Mesenchymal stem cell (in vitro differentiated cells and primary cell): ENCODE measurements around the gene INPP5F.

Source experiments
- DNase-seq: peaks from one replicate; pipeline ENCODE4 v3.0.0-alpha.2; 2013
- H2AFZ ChIP-seq: one replicate; pipeline ENCODE4 v1.6.1; 2013; ENCODE audit warnings: low read depth, mild to moderate bottlenecking, control low read depth, inconsistent platforms, low read length, moderate library complexity
- H2AK5ac ChIP-seq: 2 replicates; pipeline ENCODE4 v1.6.1; 2013; ENCODE audit warnings: low read length, moderate library complexity, mild to moderate bottlenecking, inconsistent platforms; ENCODE audit not compliant: severe bottlenecking
- H2BK120ac ChIP-seq: one replicate; pipeline ENCODE4 v1.6.1; 2013; ENCODE audit warnings: low read depth, mild to moderate bottlenecking, inconsistent platforms, low read length, moderate library complexity
- H2BK12ac ChIP-seq, 2 experiments: one replicate each; pipeline ENCODE4 v1.6.1; 2013; ENCODE audit warnings: inconsistent platforms in 2 of 2, low read length in 2 of 2, mild to moderate bottlenecking in 2 of 2, moderate library complexity in 2 of 2, control low read depth in 1 of 2
- H2BK15ac ChIP-seq: one replicate; pipeline ENCODE4 v1.6.1; 2013; ENCODE audit warnings: mild to moderate bottlenecking, low read depth, inconsistent platforms; ENCODE audit not compliant: poor library complexity, severe bottlenecking
- H2BK5ac ChIP-seq: 2 replicates; pipeline ENCODE4 v1.6.1; 2013; ENCODE audit warnings: low read depth, mild to moderate bottlenecking, low read length, control low read depth, inconsistent platforms; ENCODE audit not compliant: poor library complexity, severe bottlenecking
- H3K14ac ChIP-seq, 2 experiments: one replicate each; pipeline ENCODE4 v1.6.1; 2013; ENCODE audit warnings: inconsistent platforms in 2 of 2, low read length in 2 of 2, control low read depth in 1 of 2, mild to moderate bottlenecking in 1 of 2, moderate library complexity in 1 of 2
- H3K18ac ChIP-seq, 2 experiments: one replicate each; pipeline ENCODE4 v1.6.1; 2013; ENCODE audit warnings: inconsistent platforms in 2 of 2, low read length in 2 of 2, control low read depth in 1 of 2, low read depth in 1 of 2, mild to moderate bottlenecking in 1 of 2
- H3K23ac ChIP-seq, 2 experiments: one replicate each; pipeline ENCODE4 v1.6.1; 2013; ENCODE audit warnings: inconsistent platforms in 2 of 2, low read length in 2 of 2, mild to moderate bottlenecking in 2 of 2, moderate library complexity in 2 of 2, control low read depth in 1 of 2
- H3K27ac ChIP-seq: 2 replicates; pipeline ENCODE4 v1.5.1; 2013; ENCODE audit warnings: mild to moderate bottlenecking, moderate library complexity, low read length, control low read depth, inconsistent platforms; ENCODE audit not compliant: poor library complexity, severe bottlenecking
- H3K27me3 ChIP-seq, 2 experiments: 2 replicates each; pipeline versions ENCODE4 v1.6.1 to v1.7.0; 2013; ENCODE audit warnings: low read length in 2 of 2, mild to moderate bottlenecking in 2 of 2, moderate library complexity in 2 of 2, control low read depth in 1 of 2, inconsistent platforms in 1 of 2; ENCODE audit not compliant: control insufficient read depth in 1 of 2, insufficient read depth in 1 of 2
- H3K36me3 ChIP-seq, 2 experiments: 2 replicates each; pipeline versions ENCODE4 v1.6.1 to v1.7.0; 2013; ENCODE audit warnings: low read length in 2 of 2, control low read depth in 1 of 2, inconsistent platforms in 1 of 2, low read depth in 1 of 2, mild to moderate bottlenecking in 1 of 2; ENCODE audit not compliant: insufficient read depth in 2 of 2, control insufficient read depth in 1 of 2
- H3K4ac ChIP-seq, 2 experiments: one replicate each; pipeline ENCODE4 v1.6.1; 2013; ENCODE audit warnings: inconsistent platforms in 2 of 2, low read length in 2 of 2, mild to moderate bottlenecking in 2 of 2, moderate library complexity in 2 of 2, control low read depth in 1 of 2, low read depth in 1 of 2
- H3K4me1 ChIP-seq: 2 replicates; pipeline ENCODE4 v1.6.1; 2013; ENCODE audit warnings: low read depth, low read length, control low read depth; ENCODE audit not compliant: control insufficient read depth, insufficient read depth
- H3K4me2 ChIP-seq: 2 replicates; pipeline ENCODE4 v1.6.1; 2013; ENCODE audit warnings: low read length, mild to moderate bottlenecking, inconsistent platforms; ENCODE audit not compliant: poor library complexity, severe bottlenecking
- H3K4me3 ChIP-seq, 2 experiments: 2 replicates each; pipeline versions ENCODE4 v1.5.1 to v1.7.0; 2013; ENCODE audit warnings: low read length in 2 of 2, mild to moderate bottlenecking in 2 of 2, control low read depth in 1 of 2, low read depth in 1 of 2; ENCODE audit not compliant: insufficient read depth in 1 of 2
- H3K79me1 ChIP-seq: replicated peaks from 2 replicates; pipeline ENCODE4 v1.6.1; 2013; ENCODE audit warnings: mild to moderate bottlenecking, control low read depth, low read length, inconsistent platforms; ENCODE audit not compliant: poor library complexity, severe bottlenecking
- H3K9ac ChIP-seq: 2 replicates; pipeline ENCODE4 v1.7.0; 2013; ENCODE audit warnings: mild to moderate bottlenecking, low read length, moderate library complexity
- H3K9me3 ChIP-seq: 2 replicates; pipeline ENCODE4 v1.7.0; 2013; ENCODE audit warnings: mild to moderate bottlenecking, low read length; ENCODE audit not compliant: control insufficient read depth
- H4K8ac ChIP-seq: one replicate; pipeline ENCODE4 v1.6.1; 2013; ENCODE audit warnings: inconsistent platforms, mild to moderate bottlenecking, low read length, moderate library complexity
- H4K91ac ChIP-seq: one replicate; pipeline ENCODE4 v1.6.1; 2013; ENCODE audit warnings: mild to moderate bottlenecking, low read length, inconsistent platforms
- WGBS: methylation state at CpG from one replicate; pipeline ENCODE4 v1.1.7; 2013; ENCODE audit warnings: mixed read lengths; 5-methylcytosine and 5-hydroxymethylcytosine counted together

The INPP5F gene

GRCh38 chr10:119830851-119831250 lies 105.0 kb downstream of the INPP5F start:
- peaks cover 6% of the 10 kb centered on the region for H3K4me1 ChIP-seq
- H3K14ac ChIP-seq = no peak overlapping the region
- H3K4me2 ChIP-seq = no peak overlapping the region
- no peak overlapping the region for H2AK5ac ChIP-seq
- no peak overlapping the region for H2BK15ac ChIP-seq
- H3K4me3 ChIP-seq = no peak overlapping the region
- H2BK12ac ChIP-seq = no peak overlapping the region
- H3K18ac ChIP-seq = no peak overlapping the region
- no peak overlapping the region for H3K9ac ChIP-seq
- DNase-seq = no peak
- H3K23ac ChIP-seq = no peak overlapping the region
- no peak overlapping the region for H2AFZ ChIP-seq
- H3K36me3 ChIP-seq = peaks cover 21 to 96% of the 10 kb centered on the region in 2 experiments
- H2BK120ac ChIP-seq = no peak overlapping the region
- H3K79me1 ChIP-seq = peaks cover 6% of the 10 kb centered on the region
- H4K91ac ChIP-seq = no peak overlapping the region
- H3K27me3 ChIP-seq = no peaks in the 10 kb centered on the region
- H3K9me3 ChIP-seq = no peaks in the 10 kb centered on the region
- no peak overlapping the region for H4K8ac ChIP-seq
- no peak overlapping the region for H3K4ac ChIP-seq
- H3K27ac ChIP-seq = no peak overlapping the region
- WGBS = 97% methylated on average over 4 of the region's 4 CpGs
- no peak overlapping the region for H2BK5ac ChIP-seq

- Histone ChIP-seq H2BK15ac (no peak overlapping the region), H3K27me3 (no peaks in the 10 kb centered on the region), H3K18ac (no peak overlapping the region), H3K9ac (no peak overlapping the region), H3K23ac (no peak overlapping the region), H3K4ac (no peak overlapping the region), H3K9me3 (no peaks in the 10 kb centered on the region), H3K14ac (no peak overlapping the region), H3K36me3 (peaks cover 22 to 99% of the 10 kb centered on the region in 2 experiments), H3K79me1 (peaks cover 6% of the 10 kb centered on the region), H2AK5ac (no peak overlapping the region), H4K8ac (no peak overlapping the region), H3K4me1 (peaks cover 6% of the 10 kb centered on the region), H3K27ac (no peak overlapping the region), H3K4me2 (no peak overlapping the region), H4K91ac (no peak overlapping the region), H3K4me3 (no peak overlapping the region), H2BK12ac (no peak overlapping the region), H2AFZ (no peak overlapping the region), H2BK120ac (no peak overlapping the region), H2BK5ac (no peak overlapping the region)
- WGBS = 98% methylated on average over 11 of the region's 11 CpGs
- no peak for DNase-seq
Observed at GRCh38 chr10:119831656-119832055, 105.8 kb downstream of the INPP5F start.

GRCh38 chr10:119832951-119833350 lies 107.1 kb downstream of the INPP5F start:
- H3K79me1 ChIP-seq = peaks cover 6% of the 10 kb centered on the region
- H3K9ac ChIP-seq = no peak overlapping the region
- H3K27ac ChIP-seq = no peak overlapping the region
- no peak overlapping the region for H3K23ac ChIP-seq
- no peak overlapping the region for H3K14ac ChIP-seq
- H2AK5ac ChIP-seq = no peak overlapping the region
- no peak overlapping the region for H3K4ac ChIP-seq
- H2BK120ac ChIP-seq = no peak overlapping the region
- H4K91ac ChIP-seq = no peak overlapping the region
- no peak for DNase-seq
- H4K8ac ChIP-seq = no peak overlapping the region
- H3K18ac ChIP-seq = no peak overlapping the region
- no peaks in the 10 kb centered on the region for H3K27me3 ChIP-seq
- no peak overlapping the region for H2BK12ac ChIP-seq
- peaks cover 15 to 97% of the 10 kb centered on the region in 2 experiments for H3K36me3 ChIP-seq
- no peak overlapping the region for H2BK5ac ChIP-seq
- H2BK15ac ChIP-seq = no peak overlapping the region
- H2AFZ ChIP-seq = no peak overlapping the region
- no peak overlapping the region for H3K4me3 ChIP-seq
- peaks cover 6% of the 10 kb centered on the region for H3K4me1 ChIP-seq
- WGBS = 100% methylated on average over 1 of the region's 2 CpGs
- no peaks in the 10 kb centered on the region for H3K9me3 ChIP-seq
- H3K4me2 ChIP-seq = no peak overlapping the region

GRCh38 chr10:119834188-119834587 lies 108.3 kb downstream of the INPP5F start:
- H3K9me3 ChIP-seq = no peaks in the 10 kb centered on the region
- H3K4me1 ChIP-seq = peaks cover 6% of the 10 kb centered on the region
- H2AFZ ChIP-seq = no peak overlapping the region
- H3K9ac ChIP-seq = no peak overlapping the region
- H4K91ac ChIP-seq = no peak overlapping the region
- H3K4me3 ChIP-seq = no peak overlapping the region
- WGBS = 93% methylated on average over 4 of the region's 4 CpGs
- H2AK5ac ChIP-seq = no peak overlapping the region
- H3K79me1 ChIP-seq = peaks cover 3% of the 10 kb centered on the region
- no peak overlapping the region for H3K27ac ChIP-seq
- no peak overlapping the region for H2BK5ac ChIP-seq
- H4K8ac ChIP-seq = no peak overlapping the region
- no peak overlapping the region for H3K4ac ChIP-seq
- H3K18ac ChIP-seq = no peak overlapping the region
- no peak for DNase-seq
- H2BK12ac ChIP-seq = no peak overlapping the region
- no peak overlapping the region for H3K23ac ChIP-seq
- H2BK120ac ChIP-seq = no peak overlapping the region
- no peak overlapping the region for H2BK15ac ChIP-seq
- no peak overlapping the region for H3K14ac ChIP-seq
- no peaks in the 10 kb centered on the region for H3K27me3 ChIP-seq
- no peak overlapping the region for H3K4me2 ChIP-seq
- H3K36me3 ChIP-seq = peaks cover 18 to 95% of the 10 kb centered on the region in 2 experiments
